OCI-LY3 (cell line): Measurements from ENCODE around the gene TBC1D5.
"Not testable (repeated sequence)": the region's sequence is repeated elsewhere in the genome, so short reads cannot be mapped to it uniquely, and the experiment has no call there.

Source experiments
- H2AFZ ChIP-seq: fragments of 200-600, 300-600 bp; shearing (Covaris generic); 2 replicates; pipeline ENCODE4 v1.6.0; 2014; ENCODE audit warnings: antibody characterized with exemption, low read depth, low read length
- H3K27ac ChIP-seq: fragments of 200-600, 300-600 bp; sonication (generic); 2 replicates; pipeline ENCODE4 v1.5.1; 2014; ENCODE audit warnings: mild to moderate bottlenecking, low read length, moderate library complexity, mixed read lengths
- H3K27me3 ChIP-seq: fragments of 200-600, 300-600 bp; sonication (generic); 2 replicates; pipeline ENCODE4 v1.6.1; 2014; ENCODE audit warnings: low read depth, low read length, mixed read lengths
- H3K36me3 ChIP-seq: fragments of 200-600, 300-600 bp; sonication (generic); replicated peaks from 2 replicates; pipeline ENCODE3; 2014; ENCODE audit warnings: low read depth, low read length, mixed read lengths
- H3K4me1 ChIP-seq: fragments of 300-600, 200-600 bp; sonication (generic); 2 replicates; pipeline ENCODE4 v1.6.1; 2014; ENCODE audit warnings: low read length, mixed read lengths
- H3K4me2 ChIP-seq: fragments of 200-600, 300-600 bp; sonication (generic); 2 replicates; pipeline ENCODE4 v1.6.1; 2014; ENCODE audit warnings: low read length, mixed read lengths
- H3K4me3 ChIP-seq: fragments of 300-600, 200-600 bp; sonication (generic); 2 replicates; pipeline ENCODE4 v1.5.1; 2014; ENCODE audit warnings: antibody characterized with exemption, mild to moderate bottlenecking, low read length, moderate library complexity
- H3K79me2 ChIP-seq: fragments of 300-600, 200-600 bp; shearing (Covaris generic); 2 replicates; pipeline ENCODE4 v1.6.1; 2014; ENCODE audit warnings: mild to moderate bottlenecking, low read length, mixed read lengths
- H3K9ac ChIP-seq: fragments of 300-600, 200-600 bp; shearing (Covaris generic); 2 replicates; pipeline ENCODE4 v1.6.0; 2014; ENCODE audit warnings: mild to moderate bottlenecking, low read length, moderate library complexity
- H3K9me3 ChIP-seq: fragments of 200-600, 300-600 bp; shearing (Covaris generic); 2 replicates; pipeline ENCODE4 v1.6.1; 2014; ENCODE audit warnings: low read length, mixed read lengths; ENCODE audit not compliant: insufficient read depth
- H4K20me1 ChIP-seq: fragments of 200-600, 300-600 bp; sonication (generic); 2 replicates; pipeline ENCODE4 v1.6.1; 2016; ENCODE audit warnings: low read length, mixed read lengths; ENCODE audit not compliant: insufficient read depth
- CTCF ChIP-seq: fragments of 200-600, 300-600 bp; sonication (generic); IDR thresholded peaks from 2 replicates; pipeline ENCODE4 v1.5.1; 2014; ENCODE audit warnings: antibody characterized with exemption, low read length, low read depth
- EZH2phosphoT487 ChIP-seq: fragments of 200-600 bp; shearing (Covaris generic); IDR thresholded peaks from 2 replicates; pipeline ENCODE4 v1.6.1; 2018; ENCODE audit warnings: antibody characterized with exemption, mixed run types, low read depth

TBC1D5 gene

GRCh38 chr3:17494117-17494809 is 248.2 kb downstream of the TBC1D5 start:
- no peak overlapping the region for H2AFZ ChIP-seq
- no peaks in the 10 kb centered on the region for H3K9me3 ChIP-seq
- no peak overlapping the region for H3K9ac ChIP-seq
- no peak overlapping the region for H3K4me2 ChIP-seq
- H3K4me1 ChIP-seq: no peaks in the 10 kb centered on the region; the same call in 1 of the 2 replicates
- peaks cover 3% of the 10 kb centered on the region for H3K36me3 ChIP-seq
- H3K27me3 ChIP-seq: no peaks in the 10 kb centered on the region
- H3K4me3 ChIP-seq: no peak overlapping the region
- no peaks in the 10 kb centered on the region for H3K79me2 ChIP-seq
- no peak for TF ChIP-seq CTCF
- H4K20me1 ChIP-seq: no peaks in the 10 kb centered on the region; the same call in 1 of the 2 replicates
- no peak overlapping the region for H3K27ac ChIP-seq

GRCh38 chr3:17491601-17492000 is 250.8 kb downstream of the TBC1D5 start:
- TF ChIP-seq CTCF (no peak), EZH2phosphoT487 (no peak)
- Histone ChIP-seq H3K79me2 (no peaks in the 10 kb centered on the region), H3K4me3 (no peak overlapping the region), H2AFZ (no peak overlapping the region), H3K9ac (no peak overlapping the region), H3K4me1 (no peaks in the 10 kb centered on the region; the same call in 1 of the 2 replicates), H3K27ac (no peak overlapping the region), H3K4me2 (no peak overlapping the region), H3K9me3 (0 out of 2 replicates have a peak, but pooled peaks cover 4% of the 10 kb centered on the region), H4K20me1 (no peaks in the 10 kb centered on the region), H3K36me3 (peaks cover 7% of the 10 kb centered on the region), H3K27me3 (no peaks in the 10 kb centered on the region)

- not testable (repeated sequence) for H3K4me3 ChIP-seq, H3K4me1 ChIP-seq, H4K20me1 ChIP-seq, H3K79me2 ChIP-seq, H3K9me3 ChIP-seq, H3K36me3 ChIP-seq, H3K9ac ChIP-seq, H3K27ac ChIP-seq, H2AFZ ChIP-seq, H3K27me3 ChIP-seq, H3K4me2 ChIP-seq
Observed at GRCh38 chr3:17491190-17491589, 251.2 kb downstream of the TBC1D5 start.

GRCh38 chr3:17489139-17489538 is 253.3 kb downstream of the TBC1D5 start:
- Histone ChIP-seq H2AFZ (no peak overlapping the region), H4K20me1 (no peaks in the 10 kb centered on the region), H3K4me1 (no peaks in the 10 kb centered on the region; the same call in 1 of the 2 replicates), H3K4me2 (no peak overlapping the region), H3K27ac (no peak overlapping the region), H3K4me3 (no peak overlapping the region), H3K27me3 (no peaks in the 10 kb centered on the region), H3K36me3 (peaks cover 6% of the 10 kb centered on the region), H3K9ac (no peak overlapping the region), H3K79me2 (no peaks in the 10 kb centered on the region), H3K9me3 (0 out of 2 replicates have a peak, but pooled peaks cover 4% of the 10 kb centered on the region)
- TF ChIP-seq CTCF (no peak), EZH2phosphoT487 (no peak)
